Esophagus muscularis mucosa (tissue), 4 donors: Measurements from ENCODE around the gene SLC9C2. TPM values are rescaled to one million over a fixed set of nuclear protein-coding genes. Genes with fewer than 3 reads are reported as not detected.
"Not testable (repeated sequence)": the region's sequence is repeated elsewhere in the genome, so short reads cannot be mapped to it uniquely, and the experiment has no call there.

Experiments
- DNase-seq: peaks from one replicate; pipeline ENCODE4 v3.0.0-alpha.2; 2017; ENCODE audit errors: extremely low spot score
- H3K27ac ChIP-seq, 4 donors: fragments of 200-600 bp; sonication (generic); replicated peaks in 1 of 4; 1 replicate in 3 of 4; 2 replicates in 1 of 4; pipeline ENCODE4 v1.5.1; 2016 to 2019; ENCODE audit warnings: mild to moderate bottlenecking in 1 of 4
- H3K27me3 ChIP-seq, 4 donors: fragments of 200-600 bp; sonication (generic); one replicate each; pipeline versions ENCODE4 v1.5.1 to v1.6.0; 2016 to 2019
- H3K36me3 ChIP-seq, 4 donors: fragments of 200-600 bp; sonication (generic); one replicate each; pipeline ENCODE4 v1.5.1; 2016 to 2019
- H3K4me1 ChIP-seq, 4 donors: fragments of 200-600 bp; sonication (generic); one replicate each; pipeline ENCODE4 v1.5.1; 2016 to 2019
- H3K4me3 ChIP-seq, 4 donors: fragments of 200-600 bp; sonication (generic); 1 replicate in 2 of 4; 2 replicates in 2 of 4; pipeline ENCODE4 v1.5.1; 2016 to 2019; ENCODE audit warnings: mild to moderate bottlenecking in 4 of 4, moderate library complexity in 1 of 4
- H3K9me3 ChIP-seq, 4 donors: fragments of 200-600 bp; sonication (generic); 1 replicate in 3 of 4; 2 replicates in 1 of 4; pipeline ENCODE4 v1.5.1; 2016 to 2019
- EP300 ChIP-seq: sonication (generic); formaldehyde crosslinking; IDR thresholded peaks from one replicate; pipeline ENCODE4 v1.6.1; 2017; ENCODE audit warnings: antibody characterized with exemption
- POLR2A ChIP-seq: fragments of 450-650 bp; IDR thresholded peaks from one replicate; pipeline ENCODE4 v1.6.1; 2017; ENCODE audit warnings: antibody characterized with exemption, moderate library complexity, mild to moderate bottlenecking, low read depth
- POLR2AphosphoS5 ChIP-seq, 2 donors: sonication (generic); formaldehyde crosslinking; IDR thresholded peaks; one replicate each; pipeline ENCODE4 v1.6.1; 2017; ENCODE audit warnings: antibody characterized with exemption in 2 of 2
- WGBS: methylation state at CpG from one replicate; pipeline ENCODE4 v1.1.5; 2018; 5-methylcytosine and 5-hydroxymethylcytosine counted together
- intact Hi-C: fragments of 100-400 bp; cut with DNase I; formaldehyde crosslinking; loops from one replicate; pipeline ENCODE4 v1.15.1; 2023
- total RNA-seq, 4 donors: library from RNA; depleted of rRNA; stranded (reverse); fragments of >200 nt; gene quantifications; one replicate each; pipeline versions ENCODE4 v1.1.0 to v1.2.1, GENCODE V29; 2016
- TF ChIP-seq, protein P1 (sequence below), 3 experiments: fragments of 200-600 bp in 2 of 3; fragments of 450-650 bp in 1 of 3; sonication (generic) in 2 of 3; IDR thresholded peaks; one replicate each; pipeline ENCODE4 v1.5.1; 2017 to 2019; ENCODE audit warnings: antibody characterized with exemption in 3 of 3, mild to moderate bottlenecking in 2 of 3, moderate library complexity in 1 of 3

Gene SLC9C2
- total RNA-seq, 4 donors from 2014 or later, result not detected

DNA sequence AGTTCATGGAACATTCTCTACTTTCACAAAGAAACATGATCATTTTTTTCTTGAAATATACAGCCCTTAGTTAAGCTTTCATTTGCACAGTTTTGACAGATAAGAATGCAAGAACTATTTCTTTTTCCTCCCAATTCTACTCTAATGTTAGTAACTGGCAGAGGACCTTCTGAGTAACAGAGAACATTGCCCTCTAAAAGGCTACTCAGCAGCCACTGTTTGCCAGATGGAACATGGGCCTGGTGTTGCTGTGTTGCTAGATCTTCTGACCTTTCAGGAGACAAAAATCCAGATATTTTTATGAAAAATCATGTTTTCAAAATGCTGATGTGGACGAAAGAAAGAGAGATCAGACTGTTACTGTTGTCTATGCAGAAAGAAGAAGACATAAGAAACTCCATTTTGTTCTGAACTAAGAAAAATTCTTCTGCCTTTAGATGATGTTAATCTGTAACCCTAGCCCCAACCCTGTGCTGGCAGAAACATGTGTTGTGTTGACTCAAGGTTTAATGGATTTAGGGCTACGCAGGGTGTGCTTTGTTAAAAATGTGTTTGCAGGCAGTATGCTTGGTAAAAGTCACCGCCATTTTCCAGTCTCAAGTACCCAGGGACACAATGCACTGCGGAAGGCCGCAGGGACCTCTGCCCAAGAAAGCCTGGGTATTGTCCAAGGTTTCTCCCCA lies 128.6 kb downstream of the SLC9C2 start:
- Histone ChIP-seq H3K36me3 (peaks cover 0 to 6% (median 0%) of the 10 kb centered on the region in 4 donors), H3K27ac (peak overlapping the region; percentile 97 to 100 (median 100)), H3K9me3 (no peaks in the 10 kb centered on the region), H3K27me3 (no peaks in the 10 kb centered on the region), H3K4me1 (peaks cover 35 to 60% (median 53%) of the 10 kb centered on the region in 4 donors), H3K4me3 (peak overlapping the region; percentile 13 to 85 (median 32))
- intact Hi-C loops, result loop anchor here (2.0 kb wide), 1 partner anchor 21 kb away; no protein-coding TSS in a partner anchor
- 89% methylated on average over 5 of the region's 5 CpGs for WGBS
- no peak for DNase-seq
- no peak for TF ChIP-seq EP300
- TF ChIP-seq POLR2AphosphoS5 (IDR thresholded peaks at IDR 0.05), result peak in 1 of 2 donors; percentile 25

DNA sequence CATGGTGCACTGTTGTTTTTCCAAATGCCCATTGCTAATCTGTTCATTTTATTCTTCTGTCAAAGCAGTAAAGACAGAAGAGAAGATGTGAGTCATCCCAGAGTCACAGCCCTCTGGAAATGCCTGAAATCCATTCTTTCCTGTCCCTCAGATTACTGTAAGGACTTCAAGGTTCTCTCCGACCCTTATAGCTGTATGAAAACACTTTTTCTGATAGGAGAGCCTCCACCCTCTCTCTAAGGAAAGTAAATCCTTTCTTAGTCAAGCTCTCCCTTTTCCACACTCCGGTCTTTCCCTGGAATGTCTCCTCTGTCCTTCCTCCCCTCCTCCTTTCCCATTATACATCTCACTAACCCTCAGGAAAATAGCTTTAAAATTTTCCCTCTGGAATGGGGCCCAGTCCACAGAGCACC lies 129.3 kb downstream of the SLC9C2 start:
- no peak for DNase-seq
- peak overlapping the region; percentile 97 to 100 (median 100) for H3K27ac ChIP-seq
- intact Hi-C loops, result loop anchor here (2.0 kb wide), 1 partner anchor 21 kb away; no protein-coding TSS in a partner anchor
- peaks cover 0 to 6% (median 0%) of the 10 kb centered on the region in 4 donors for H3K36me3 ChIP-seq
- peaks cover 29 to 54% (median 47%) of the 10 kb centered on the region in 4 donors for H3K4me1 ChIP-seq
- H3K9me3 ChIP-seq, result no peaks in the 10 kb centered on the region
- TF ChIP-seq POLR2AphosphoS5 (IDR thresholded peaks at IDR 0.05) (no peak), POLR2A (no peak), EP300 (no peak)
- TF ChIP-seq, protein P1, sequence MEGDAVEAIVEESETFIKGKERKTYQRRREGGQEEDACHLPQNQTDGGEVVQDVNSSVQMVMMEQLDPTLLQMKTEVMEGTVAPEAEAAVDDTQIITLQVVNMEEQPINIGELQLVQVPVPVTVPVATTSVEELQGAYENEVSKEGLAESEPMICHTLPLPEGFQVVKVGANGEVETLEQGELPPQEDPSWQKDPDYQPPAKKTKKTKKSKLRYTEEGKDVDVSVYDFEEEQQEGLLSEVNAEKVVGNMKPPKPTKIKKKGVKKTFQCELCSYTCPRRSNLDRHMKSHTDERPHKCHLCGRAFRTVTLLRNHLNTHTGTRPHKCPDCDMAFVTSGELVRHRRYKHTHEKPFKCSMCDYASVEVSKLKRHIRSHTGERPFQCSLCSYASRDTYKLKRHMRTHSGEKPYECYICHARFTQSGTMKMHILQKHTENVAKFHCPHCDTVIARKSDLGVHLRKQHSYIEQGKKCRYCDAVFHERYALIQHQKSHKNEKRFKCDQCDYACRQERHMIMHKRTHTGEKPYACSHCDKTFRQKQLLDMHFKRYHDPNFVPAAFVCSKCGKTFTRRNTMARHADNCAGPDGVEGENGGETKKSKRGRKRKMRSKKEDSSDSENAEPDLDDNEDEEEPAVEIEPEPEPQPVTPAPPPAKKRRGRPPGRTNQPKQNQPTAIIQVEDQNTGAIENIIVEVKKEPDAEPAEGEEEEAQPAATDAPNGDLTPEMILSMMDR (IDR thresholded peaks at IDR 0.05), result no peak
- 43% methylated on average over 2 of the region's 2 CpGs for WGBS
- H3K4me3 ChIP-seq, result peak overlapping the region; percentile 13 to 38 (median 25)
- no peaks in the 10 kb centered on the region for H3K27me3 ChIP-seq

DNA sequence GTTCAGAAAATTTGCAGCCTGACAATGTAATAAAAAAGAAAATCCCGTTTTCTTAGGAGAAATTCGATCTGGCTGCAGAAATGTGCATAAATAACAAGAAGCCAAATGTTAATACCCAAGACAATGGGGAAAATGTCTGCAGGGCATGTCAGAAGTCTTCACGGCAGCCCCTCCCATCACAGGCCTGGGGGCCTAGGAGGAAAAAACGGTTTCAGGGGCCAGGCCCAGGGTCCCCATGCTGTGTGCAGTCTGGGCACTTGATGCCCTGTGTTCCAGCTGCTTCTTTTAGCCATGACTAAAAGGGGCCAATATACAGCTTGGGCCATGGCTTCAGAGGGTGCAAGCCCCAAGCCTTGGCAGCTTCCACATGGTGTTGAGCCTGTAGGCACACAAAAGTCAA lies 132.3 kb downstream of the SLC9C2 start:
- intact Hi-C loops, result no loop called here

DNA sequence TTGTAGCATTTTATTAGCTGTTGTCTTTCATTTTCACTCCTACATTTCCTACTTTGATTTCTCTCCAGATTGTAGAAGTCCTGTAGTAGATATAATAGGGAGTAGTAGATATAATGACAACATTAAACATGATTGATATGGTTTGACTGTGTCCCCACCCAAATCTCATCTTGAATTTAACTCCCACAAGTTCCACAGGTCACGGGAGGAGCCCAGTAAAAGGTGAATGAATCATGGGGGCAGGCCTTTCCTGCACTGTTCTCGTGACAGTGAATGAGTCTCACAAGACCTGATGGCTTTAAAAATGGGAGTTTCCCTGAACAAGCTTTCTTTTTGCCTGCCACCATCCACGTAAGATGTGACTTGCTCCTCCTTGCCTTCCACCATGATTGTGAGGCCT lies 133.2 kb downstream of the SLC9C2 start:
- Histone ChIP-seq H3K4me3 (no peak overlapping the region), H3K36me3 (peaks cover 0 to 6% (median 0%) of the 10 kb centered on the region in 4 donors), H3K4me1 (peaks cover 10 to 31% (median 25%) of the 10 kb centered on the region in 4 donors), H3K27ac (no peak overlapping the region), H3K27me3 (no peaks in the 10 kb centered on the region), H3K9me3 (no peaks in the 10 kb centered on the region)
- DNase-seq, result no peak
- TF ChIP-seq POLR2AphosphoS5 (IDR thresholded peaks at IDR 0.05) (no peak), POLR2A (no peak), EP300 (no peak)
- TF ChIP-seq, protein P1 (IDR thresholded peaks at IDR 0.05), result no peak
- 93% methylated on average over 3 of the region's 3 CpGs for WGBS
- intact Hi-C loops, result no loop called here

More for the DNA sequence above, 132.3 kb downstream of the SLC9C2 start:
- H3K27ac ChIP-seq, result no peak overlapping the region
- peaks cover 17 to 41% (median 34%) of the 10 kb centered on the region in 4 donors for H3K4me1 ChIP-seq
- 91% methylated on average over 4 of the region's 4 CpGs for WGBS
- no peaks in the 10 kb centered on the region for H3K9me3 ChIP-seq
- peaks cover 0 to 6% (median 0%) of the 10 kb centered on the region in 4 donors for H3K36me3 ChIP-seq
- TF ChIP-seq EP300, result no peak
- no peak for TF ChIP-seq POLR2A
- no peak for TF ChIP-seq POLR2AphosphoS5 (IDR thresholded peaks at IDR 0.05)
- TF ChIP-seq, protein P1 (IDR thresholded peaks at IDR 0.05), result no peak
- DNase-seq, result no peak
- H3K4me3 ChIP-seq, result no peak overlapping the region
- no peaks in the 10 kb centered on the region for H3K27me3 ChIP-seq

DNA sequence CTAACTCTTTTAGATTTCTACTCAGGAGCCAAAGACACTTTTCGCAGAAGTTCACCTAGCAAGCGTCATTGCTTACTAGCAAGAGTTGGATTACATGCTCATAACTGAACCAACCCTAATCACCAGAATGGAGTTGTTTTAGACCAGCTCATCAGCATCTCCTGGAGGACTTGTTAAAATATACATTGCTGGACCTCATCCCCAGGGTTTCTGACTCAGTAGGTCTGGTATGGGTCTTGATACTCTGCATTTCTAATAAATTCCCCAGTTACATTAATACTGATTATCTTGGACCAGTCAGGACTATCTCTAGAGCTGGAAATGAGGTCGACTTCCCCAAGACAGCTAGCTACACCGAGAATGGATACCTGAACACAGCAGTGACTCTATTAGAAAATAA lies 135.4 kb downstream of the SLC9C2 start:
- WGBS, result 89% methylated on average over 4 of the region's 4 CpGs
- peaks cover 0 to 6% (median under 1%) of the 10 kb centered on the region in 4 donors for H3K36me3 ChIP-seq

DNA sequence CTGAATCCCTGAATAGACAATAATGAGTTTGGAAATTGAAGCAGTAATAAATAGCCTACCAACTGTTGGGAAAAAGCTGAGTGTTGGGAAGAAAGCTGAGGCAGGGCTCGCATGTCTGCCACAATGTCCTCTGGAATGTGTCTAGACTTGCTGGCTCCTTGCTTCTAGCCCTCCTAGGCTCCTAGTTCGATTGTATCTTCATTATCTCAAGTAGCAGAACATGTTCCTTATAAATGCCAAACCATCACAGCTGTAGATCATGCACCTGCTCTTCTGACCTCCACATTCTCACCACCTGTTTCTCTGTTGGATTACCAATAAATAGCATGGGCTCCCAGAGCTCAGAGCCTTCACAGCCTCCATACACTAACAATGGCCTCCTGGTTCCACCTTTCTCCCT lies 138.7 kb downstream of the SLC9C2 start:
- H3K4me1 ChIP-seq, H3K27me3 ChIP-seq, H3K4me3 ChIP-seq, H3K27ac ChIP-seq, H3K9me3 ChIP-seq, DNase-seq, intact Hi-C loops: not testable (repeated sequence)
- peaks cover 20 to 32% (median 28%) of the 10 kb centered on the region in 4 donors for H3K36me3 ChIP-seq
- WGBS, result 89% methylated on average over 2 of the region's 2 CpGs

More for the DNA sequence above, 135.4 kb downstream of the SLC9C2 start:
- Histone ChIP-seq H3K27ac (no peak overlapping the region), H3K9me3 (peaks cover 0 to 5% (median 0%) of the 10 kb centered on the region in 4 donors), H3K4me3 (no peak overlapping the region), H3K4me1 (peaks cover 0 to 9% (median 3%) of the 10 kb centered on the region in 4 donors), H3K27me3 (no peaks in the 10 kb centered on the region)
- TF ChIP-seq, protein P1 (IDR thresholded peaks at IDR 0.05), result no peak
- TF ChIP-seq POLR2AphosphoS5 (IDR thresholded peaks at IDR 0.05), result no peak
- no peak for TF ChIP-seq EP300
- TF ChIP-seq POLR2A, result no peak
- intact Hi-C loops, result no loop called here
- DNase-seq, result no peak

DNA sequence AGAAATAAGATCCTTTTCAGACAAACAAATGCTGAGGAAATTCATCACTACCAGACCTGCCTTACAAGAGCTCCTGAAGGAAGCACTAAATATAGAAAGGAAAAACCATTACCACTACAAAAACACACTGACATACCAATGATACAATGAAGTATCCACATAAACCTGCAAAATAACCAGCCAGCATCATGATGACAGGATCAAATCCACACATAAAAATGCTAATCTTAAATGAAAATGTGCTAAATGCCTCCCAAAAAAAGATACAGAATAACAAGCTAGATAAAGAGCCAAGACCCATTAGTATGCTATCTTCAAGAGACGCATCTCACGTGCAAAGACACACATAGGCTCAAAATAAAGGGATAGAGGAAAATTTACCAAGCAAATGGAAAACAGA lies 140.2 kb downstream of the SLC9C2 start:
- 94% methylated on average over 2 of the region's 2 CpGs for WGBS
- intact Hi-C loops, H3K27me3 ChIP-seq, H3K27ac ChIP-seq, H3K4me1 ChIP-seq, H3K9me3 ChIP-seq, H3K4me3 ChIP-seq, DNase-seq: not testable (repeated sequence)
- H3K36me3 ChIP-seq, result peaks cover 20 to 32% (median 28%) of the 10 kb centered on the region in 4 donors
